GM04503 (cell line): ENCODE results near the gene NT5E.
"Not testable (repeated sequence)": the region's sequence is repeated elsewhere in the genome, so short reads cannot be mapped to it uniquely, and the experiment has no call there.

ENCODE experiments used
- DNase-seq: peaks from one replicate; pipeline ENCODE4 v3.0.0-alpha.2; 2012; ENCODE audit warnings: low read depth

NT5E gene

DNA sequence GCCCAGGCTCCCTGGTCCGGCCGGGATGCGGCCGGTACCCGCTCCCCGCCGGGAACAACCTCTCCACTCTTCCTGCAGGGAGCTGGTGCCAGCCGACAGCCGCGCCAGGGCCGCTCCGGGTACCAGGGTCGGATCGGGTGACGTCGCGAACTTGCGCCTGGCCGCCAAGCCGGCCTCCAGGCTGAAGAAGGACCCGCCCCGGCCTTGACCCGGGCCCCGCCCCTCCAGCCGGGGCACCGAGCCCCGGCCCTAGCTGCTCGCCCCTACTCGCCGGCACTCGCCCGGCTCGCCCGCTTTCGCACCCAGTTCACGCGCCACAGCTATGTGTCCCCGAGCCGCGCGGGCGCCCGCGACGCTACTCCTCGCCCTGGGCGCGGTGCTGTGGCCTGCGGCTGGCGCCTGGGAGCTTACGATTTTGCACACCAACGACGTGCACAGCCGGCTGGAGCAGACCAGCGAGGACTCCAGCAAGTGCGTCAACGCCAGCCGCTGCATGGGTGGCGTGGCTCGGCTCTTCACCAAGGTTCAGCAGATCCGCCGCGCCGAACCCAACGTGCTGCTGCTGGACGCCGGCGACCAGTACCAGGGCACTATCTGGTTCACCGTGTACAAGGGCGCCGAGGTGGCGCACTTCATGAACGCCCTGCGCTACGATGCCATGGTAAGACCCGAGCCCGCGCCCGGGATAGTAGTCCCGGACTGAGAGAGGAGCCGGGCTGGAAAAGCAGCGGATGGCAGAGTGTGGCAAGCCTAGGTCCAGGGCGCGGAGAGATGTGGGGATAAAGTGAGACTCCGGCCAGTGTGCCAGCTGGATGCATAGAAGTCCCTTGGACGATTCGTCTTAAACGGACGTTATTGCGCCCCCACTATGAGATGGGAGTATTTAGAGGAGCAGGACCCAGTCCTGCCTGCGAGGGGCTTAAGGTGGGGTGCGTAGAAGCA lies at the start of gene NT5E:
NT5E (plus strand) TSS at position 266 of the 942 bp plus-strand sequence; CDS start at position 323, 57 bp downstream.
- peak; percentile 43 for DNase-seq

DNA sequence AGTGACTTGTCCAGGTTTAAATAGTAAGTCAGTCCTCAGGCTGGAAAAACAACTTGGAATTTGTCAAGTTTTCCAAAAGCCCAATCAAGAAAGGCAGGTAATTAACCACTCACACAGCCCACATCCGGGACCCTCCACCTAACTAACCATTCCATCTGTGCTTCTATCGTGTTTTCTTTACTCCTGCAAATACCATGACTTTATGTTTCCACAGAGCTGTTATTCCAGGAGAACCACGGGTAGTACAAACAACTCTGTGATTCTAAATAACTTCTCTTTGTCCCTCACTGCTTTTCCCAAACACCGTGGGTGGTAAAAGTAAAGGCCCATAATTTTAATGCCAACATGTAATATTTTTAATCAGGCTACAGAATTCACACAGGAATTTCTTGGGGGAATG lies 49.6 kb upstream of the NT5E start:
- DNase-seq = no peak

DNA sequence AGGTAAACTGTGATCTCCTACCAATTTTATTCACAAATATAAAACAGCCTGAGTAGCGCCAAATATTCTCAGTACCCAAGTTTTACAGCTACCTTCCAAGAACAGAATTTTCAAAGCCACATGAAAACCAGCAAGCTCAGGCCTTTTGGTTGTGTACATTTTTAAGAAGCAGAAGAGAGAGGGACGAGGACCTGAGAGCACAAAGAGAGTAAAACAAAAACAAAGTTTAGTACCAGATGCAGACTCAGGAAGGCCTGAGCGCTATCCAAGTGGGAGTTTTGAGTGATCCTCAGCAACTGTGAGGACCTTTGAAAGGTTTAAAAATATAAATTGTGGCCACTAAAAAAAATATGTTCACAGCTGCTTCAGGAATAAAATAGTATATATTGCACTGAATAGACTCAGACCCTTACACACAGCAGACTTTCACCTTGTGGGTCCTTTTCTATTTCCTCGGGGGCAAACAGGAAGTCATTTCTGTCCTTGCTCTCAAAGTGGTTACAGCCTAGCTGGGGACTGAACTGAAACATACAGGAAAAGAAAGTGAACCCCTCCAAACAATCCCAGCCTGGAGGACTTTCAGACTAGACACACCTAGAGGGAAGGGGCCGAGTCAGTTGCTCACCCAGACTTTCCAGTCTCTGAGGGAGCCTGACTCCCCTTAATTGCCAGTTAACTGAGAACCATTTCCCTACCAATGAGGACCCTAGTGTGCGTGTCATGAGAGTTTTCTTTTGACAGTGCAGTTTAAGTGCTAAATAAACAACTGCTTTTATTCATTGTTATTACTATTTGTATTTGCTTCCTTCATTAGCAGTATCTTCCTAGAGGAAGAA lies 48.5 kb upstream of the NT5E start:
- DNase-seq = no peak

DNA sequence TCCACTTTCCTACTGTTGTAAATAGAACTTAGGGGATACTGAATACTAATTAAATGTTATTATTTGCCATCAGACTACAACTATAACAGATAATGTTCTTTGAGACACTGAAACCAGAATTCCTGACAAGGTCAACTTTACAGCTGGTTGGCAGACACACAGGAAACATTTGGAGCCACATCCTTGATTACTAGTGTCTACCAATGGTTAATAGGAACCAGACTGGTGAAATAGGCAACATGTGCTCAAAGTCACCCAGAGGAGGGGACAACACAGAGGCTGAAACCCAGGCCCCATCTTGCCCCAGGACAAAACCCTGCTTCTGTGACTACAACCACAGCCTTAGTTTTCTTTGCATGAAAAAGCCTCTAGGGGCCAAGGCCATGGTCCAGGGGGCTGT lies 47.8 kb upstream of the NT5E start:
- no peak for DNase-seq

DNA sequence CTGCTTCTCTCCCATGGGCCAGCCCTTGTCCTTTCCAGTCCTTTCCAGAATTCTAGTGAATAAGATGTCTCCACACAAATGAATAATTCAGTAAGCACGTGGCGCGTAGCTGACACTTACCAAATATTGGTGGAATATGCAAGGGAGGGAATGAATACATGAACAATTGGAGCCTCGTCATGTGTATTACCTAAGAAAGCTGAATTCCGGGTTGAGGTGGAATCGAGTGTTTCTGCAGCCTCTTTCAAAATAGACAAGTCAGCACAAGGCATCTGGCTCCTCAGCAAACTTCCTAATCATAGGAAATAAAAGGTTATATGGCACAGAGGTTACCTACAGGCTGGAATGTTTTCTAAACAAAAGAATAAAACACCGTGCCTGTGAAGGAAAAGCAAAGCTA lies 47.0 kb upstream of the NT5E start:
- no peak for DNase-seq

DNA sequence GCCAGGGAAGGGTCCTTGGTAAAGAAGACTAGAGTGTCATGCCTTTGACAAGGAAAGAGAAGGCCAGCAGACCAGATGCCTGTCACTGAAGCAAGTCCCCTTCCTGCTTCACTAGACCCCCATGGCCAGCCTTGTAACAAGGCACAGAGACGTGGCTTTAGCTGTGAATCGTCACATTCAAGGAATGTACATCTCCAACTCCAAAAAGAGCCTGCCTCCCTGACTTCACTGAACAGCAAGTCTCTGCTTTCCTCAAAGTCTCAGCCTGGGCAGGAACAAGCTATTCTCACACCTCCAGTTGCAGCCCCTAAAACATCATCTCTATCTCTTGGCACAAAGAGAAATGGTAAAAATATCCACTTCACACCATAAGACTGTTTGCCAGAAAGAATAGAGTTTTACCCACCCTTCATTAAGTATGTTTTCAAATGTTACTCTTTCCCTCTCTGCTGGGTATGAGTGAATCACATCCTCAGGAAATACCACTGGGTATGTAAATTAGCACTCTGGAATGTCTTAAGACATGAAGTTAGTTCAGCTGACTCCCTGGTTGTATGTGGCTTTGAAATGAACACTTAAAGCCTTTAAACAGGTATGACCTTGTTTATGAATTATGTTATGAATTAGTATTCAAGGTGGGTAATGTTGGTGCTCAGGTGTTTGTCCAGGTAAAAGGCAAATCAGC lies 46.4 kb upstream of the NT5E start:
- peak; percentile 78 for DNase-seq

DNA sequence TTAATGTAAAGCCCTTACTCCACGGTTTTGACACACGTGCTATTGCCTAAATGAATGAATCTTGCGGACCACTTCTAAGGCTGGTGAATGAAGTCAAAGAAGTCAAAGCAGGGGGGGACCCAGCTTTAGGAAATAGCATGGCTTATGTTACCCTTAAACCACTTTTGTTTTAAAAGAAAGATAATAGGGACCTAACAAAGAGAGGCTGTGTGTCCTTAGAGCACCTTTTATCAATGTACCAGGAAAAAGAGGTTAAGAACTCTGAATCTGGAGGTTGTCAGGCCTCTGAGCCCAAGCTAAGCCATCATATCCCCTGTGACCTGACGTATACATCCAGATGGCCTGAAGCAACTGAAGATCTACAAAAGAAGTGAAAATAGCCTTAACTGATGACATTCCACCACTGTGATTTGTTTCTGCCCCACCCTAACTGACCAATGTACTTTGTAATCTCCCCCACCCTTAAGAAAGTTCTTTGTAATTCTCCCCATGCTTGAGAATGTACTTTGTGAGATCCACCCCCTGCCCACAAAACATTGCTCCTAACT lies 45.8 kb upstream of the NT5E start:
- not testable (repeated sequence) for DNase-seq

DNA sequence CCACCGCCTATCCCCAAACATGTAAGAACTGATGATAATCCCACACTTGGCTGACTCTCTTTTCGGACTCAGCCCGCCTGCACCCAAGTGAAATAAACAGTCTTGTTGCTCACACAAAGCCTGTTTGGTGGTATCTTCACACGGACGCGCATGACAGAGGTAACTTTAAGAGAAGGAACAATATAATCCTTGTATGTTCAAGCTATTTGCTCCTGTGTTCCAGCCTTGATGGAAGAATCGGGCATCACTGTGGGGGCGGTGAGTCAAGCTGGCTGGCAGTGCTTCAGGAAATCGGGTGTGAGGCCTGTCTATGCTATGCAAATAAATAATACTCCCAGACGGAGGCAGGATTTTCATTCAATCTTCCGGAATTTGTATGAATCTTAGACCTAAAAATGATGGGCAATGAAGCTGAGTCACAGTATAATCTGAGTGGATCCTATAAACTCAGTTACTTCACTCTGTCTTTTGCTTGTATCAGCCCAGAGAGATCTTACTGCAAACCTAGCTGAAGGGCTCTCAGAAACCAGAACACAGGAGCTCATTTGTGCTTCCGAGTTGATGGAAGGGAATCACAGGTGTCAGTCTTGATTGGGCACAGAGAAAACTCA lies 45.2 kb upstream of the NT5E start:
- peak; percentile 88 for DNase-seq

DNA sequence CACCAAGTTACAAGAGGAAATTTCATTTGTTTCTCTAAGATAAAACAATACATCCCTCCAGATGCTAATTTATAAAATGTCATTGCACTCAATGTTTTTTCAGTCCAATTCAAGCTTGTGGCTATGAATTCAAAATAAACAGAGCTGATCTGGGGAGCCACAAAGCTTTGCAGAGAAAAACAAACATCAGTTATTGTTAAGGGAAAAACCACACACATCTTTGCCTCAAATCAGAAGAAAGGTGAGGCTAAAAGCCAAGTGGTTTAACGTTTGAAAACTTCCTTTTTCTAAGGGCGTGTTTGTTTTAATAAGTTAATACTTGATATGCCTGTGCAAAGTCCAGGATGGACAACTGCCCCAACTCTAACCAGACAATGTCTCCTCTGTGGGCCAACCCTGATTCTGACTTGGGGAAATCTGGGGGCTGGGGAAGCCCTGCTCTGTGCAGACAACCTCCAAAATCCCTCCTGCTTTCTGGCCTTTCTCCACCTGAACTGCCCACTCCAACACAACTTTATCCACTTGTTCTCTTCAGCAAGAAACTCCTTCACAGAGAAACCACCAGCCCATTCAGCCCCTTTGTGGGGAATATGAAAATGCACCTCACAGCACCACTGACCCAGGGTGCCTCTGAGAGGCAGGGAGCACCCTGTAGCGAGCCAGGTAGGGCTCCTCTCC lies 44.6 kb upstream of the NT5E start:
- DNase-seq = no peak

DNA sequence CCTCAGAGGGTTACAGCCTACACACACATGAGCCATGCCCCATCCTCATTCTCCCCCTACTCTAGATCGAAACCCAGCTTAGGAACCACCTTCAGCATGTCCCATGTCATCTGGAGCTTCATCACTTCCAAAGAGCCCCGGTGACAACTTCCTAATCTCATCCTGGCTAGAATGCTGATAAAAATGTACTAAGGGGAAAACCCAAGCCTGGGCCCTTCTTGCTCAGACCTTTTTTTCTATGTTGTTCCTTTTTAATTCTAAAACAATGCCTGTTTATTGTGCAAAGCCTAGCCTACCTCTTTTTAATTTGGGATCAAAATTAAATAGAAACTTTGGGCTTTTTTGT lies 44.1 kb upstream of the NT5E start:
- no peak for DNase-seq

DNA sequence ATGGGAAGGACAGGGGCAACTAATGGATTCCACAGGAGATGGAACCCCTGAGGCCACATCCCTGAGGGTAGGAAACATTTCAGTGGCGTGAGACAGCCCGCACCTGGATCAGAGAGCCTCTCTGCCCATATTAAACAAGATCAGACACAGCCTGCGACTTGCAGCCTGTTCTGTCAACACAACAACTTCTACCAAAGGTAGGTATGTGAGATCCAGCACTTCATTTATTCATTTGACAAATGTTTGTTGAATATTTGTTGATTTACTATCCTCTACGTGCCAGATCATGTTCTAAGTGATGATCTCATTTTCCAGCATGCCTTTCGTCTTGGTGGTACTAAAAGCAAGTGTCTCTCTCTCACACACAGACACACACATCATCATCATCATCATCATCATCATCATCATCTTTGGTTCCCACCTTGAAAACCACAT lies 43.2 kb upstream of the NT5E start:
- no peak for DNase-seq

DNA sequence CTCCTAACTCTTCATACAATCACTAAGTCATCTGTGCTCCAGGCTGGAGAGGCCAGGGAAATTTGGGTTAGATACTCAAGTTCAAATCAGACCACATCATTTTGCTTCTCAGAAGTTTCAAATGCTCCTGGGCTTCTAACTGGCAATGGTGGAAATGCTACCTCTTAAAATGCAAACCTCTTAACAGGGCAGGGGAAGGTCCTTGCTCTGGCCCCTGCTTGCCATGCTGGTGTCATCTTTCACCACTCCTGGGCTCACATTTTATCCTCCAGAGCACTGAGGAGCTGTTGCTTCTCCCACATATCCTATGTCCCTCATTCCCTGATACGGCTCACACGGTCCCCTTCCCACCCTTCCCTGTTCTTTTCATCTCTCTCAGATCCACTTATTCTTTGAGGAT lies 41.8 kb upstream of the NT5E start:
- DNase-seq = no peak

DNA sequence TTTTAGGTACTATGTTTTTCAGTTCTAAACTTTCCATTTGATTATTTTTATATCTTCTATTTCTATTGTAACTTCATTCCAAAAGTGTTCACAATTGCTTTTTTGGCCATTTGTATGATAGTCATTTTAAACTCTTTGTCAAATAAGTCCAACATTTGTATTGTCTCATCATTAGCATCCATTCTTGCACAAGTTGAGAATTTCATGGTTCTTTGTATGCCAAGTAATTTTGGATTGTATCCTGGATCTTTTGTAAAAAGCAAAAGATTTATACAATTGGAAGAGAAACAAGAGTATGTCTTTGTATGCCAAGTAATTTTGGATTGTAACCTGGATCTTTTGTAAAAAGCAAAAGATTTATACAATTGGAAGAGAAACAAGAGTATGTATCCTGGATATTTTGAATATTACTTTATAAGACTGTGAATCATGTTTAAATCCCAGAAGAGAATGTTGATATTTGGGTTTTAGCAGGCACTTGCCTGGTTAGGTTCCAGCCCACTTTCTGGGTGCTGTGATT lies 36.9 kb upstream of the NT5E start:
- DNase-seq = no peak

DNA sequence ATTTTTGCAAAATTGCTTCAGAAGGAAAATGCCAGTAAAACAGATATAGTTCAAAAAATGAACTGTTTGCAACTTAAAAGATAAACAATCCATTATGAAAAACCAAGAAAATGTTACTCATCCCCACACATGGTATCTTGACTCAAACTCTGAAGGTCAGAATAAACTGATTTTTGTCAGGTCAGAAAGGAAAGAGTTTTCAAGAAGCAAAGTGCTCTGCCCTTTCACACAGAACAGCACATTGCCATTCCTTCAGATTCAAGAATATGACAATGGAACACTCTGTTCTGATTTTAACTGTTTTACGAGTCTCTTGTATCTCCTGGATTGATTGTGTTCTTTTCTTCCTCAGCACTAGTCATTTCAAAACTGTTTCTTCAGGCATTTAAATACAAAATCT lies 33.8 kb upstream of the NT5E start:
- DNase-seq = no peak

DNA sequence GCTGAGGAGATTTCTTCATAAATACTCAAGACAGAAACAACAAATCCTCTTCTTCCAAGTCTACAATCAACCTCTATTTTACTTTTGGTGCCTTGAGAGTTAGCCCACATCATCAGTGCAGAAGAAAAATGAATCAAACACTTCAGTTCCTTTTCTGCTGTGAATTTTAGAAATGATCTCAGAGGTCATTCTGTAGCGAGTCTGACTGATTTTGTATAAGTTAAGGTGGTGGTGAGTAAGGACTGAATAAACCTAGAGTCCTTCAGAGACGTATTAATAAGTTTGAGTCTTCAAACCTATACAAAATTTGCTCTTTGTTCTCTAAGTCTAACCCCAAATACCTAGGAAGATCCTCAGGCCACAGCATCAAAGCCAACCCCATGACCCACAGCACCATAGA lies 33.1 kb upstream of the NT5E start:
- no peak for DNase-seq

DNA sequence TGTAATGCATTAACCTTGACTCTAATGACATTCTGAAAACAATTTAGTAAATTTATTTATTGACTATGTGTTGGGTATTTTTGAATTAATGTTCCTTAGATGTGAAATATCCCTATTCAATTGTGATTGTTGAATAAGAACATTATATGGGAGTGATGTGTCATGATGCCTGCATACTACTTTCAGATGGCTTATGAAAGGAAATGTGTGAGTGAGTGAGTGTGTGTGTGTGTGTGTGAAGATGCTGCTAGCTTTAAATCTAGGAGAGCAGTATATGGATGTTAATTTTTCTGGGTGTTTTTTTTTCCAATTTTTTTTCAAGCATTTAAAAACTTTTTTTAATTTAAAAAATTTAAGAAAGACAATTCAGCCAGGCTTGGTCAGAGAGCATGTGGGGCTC lies 32.5 kb upstream of the NT5E start:
- no peak for DNase-seq

DNA sequence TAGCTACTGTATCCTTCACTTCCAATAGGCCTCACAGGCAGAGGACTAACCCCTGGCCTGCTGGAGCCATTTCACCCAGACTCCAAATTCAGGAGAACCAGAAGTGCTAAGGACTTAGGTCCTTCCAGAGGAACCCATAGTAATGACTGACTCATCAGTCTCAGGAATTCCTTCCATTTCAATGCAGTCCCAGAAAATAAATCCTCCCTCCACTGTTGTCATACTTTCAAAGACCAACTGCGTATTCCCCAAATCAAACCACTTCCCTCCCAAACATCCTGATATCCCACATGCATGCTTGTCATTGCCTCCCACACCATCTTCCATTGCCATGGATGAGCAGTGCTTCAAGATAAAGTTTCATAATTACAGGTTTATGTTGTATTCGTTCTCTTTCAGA lies 31.8 kb upstream of the NT5E start:
- DNase-seq = peak; percentile 70

DNA sequence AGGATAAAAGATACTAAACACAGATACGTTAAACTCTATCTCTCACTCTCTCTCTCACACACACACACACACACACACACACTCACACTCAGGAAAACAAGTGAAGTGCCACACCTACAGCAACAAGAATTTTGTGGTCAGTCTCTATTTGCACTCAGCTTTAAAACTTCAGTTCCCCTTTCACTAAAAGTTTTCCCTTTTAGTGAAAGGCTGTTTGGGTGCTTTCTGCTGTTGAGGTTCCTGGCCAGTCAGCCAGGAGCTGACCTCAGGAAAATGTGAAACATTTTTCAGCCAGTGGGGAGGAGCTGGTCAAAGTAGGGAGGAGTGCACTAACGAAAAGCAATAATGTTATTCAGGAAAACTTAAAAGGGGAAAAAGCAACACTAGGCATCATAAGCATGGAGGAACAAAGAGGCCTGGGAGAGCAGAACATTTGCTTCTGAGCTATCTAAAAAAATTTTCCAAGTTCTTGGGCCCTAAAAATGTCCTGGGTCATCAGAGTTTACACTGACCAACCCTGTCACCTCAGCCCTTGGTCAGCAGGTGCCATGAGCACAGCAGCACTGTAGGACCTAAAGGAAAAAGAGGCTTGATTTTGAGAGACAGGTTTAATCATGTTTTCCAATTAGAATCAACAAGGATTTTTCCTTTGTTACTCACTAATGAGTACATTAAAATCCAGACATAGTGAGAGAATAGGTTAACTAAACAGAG lies 30.7 kb upstream of the NT5E start:
- DNase-seq = no peak

DNA sequence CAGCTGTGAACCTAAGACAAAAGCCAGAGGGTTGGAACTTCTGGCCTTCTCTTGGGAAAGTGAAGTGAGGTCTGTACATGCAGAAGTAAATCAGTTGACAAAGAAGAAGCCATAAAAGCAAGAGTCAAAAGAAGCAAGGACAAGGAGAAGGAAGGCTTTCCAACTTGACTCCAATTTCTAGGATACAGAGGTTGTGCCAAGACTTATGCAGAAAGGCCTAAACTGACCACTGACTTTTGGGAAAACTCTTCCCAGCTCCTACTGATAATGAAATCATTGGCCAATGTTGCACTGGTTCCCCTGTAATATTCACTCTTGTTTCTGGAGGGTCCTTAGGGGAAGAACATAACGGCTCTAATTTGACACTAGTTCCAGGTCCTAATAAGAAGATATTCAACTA lies 29.3 kb upstream of the NT5E start:
- no peak for DNase-seq

DNA sequence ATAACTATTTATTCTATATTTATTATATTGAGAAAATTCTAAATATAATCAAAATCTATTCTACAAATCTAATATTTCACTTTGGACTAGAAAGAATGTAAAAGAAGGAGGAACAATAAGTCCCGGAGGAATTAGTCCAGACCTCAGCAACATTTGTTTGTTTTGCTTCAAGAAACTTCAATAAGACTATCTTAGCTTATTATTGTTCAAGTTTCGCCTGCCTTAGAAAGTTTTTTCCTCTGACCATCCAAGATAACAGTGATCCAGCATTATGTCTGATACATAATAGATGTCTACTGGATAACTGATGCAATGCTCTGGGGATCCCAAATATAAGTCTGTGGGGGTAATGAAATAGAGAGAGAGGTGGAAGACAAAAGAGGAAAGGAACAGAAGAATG lies 28.7 kb upstream of the NT5E start:
- no peak for DNase-seq
